Astrocyte of the cerebellum (primary cell): ENCODE measurements around the gene PSEN1.
A peak's percentile ranks its signal among the peaks of the same experiment; 100 is the strongest.

Source experiments
- DNase-seq: peaks from one replicate; pipeline ENCODE4 v3.0.0-alpha.2; 2011; ENCODE audit warnings: low read depth
- H3K4me3 ChIP-seq: 2 replicates; pipeline ENCODE4 v1.5.1; 2011; ENCODE audit warnings: mild to moderate bottlenecking, low read depth, low read length, moderate library complexity
- CTCF ChIP-seq: IDR thresholded peaks from 2 replicates; pipeline ENCODE4 v1.5.1; 2012; ENCODE audit warnings: low read length, low read depth, moderate library complexity, mild to moderate bottlenecking; ENCODE audit errors: missing control alignments
- in situ Hi-C: cut with HindIII; loops from 2 replicates; pipeline ENCODE4 v1.10.0; 2017; ENCODE audit warnings: low sequenced_read_pairs

The PSEN1 gene

GRCh38 chr14:73232984-73233383, 96.7 kb downstream of the PSEN1 start:
- in situ Hi-C loops, result no loop called here
- H3K4me3 ChIP-seq, result no peak overlapping the region
- peak; percentile 4 for TF ChIP-seq CTCF
- no peak for DNase-seq

GRCh38 chr14:73233564-73233963, 97.3 kb downstream of the PSEN1 start:
- in situ Hi-C loops, result no loop called here
- H3K4me3 ChIP-seq, result no peak overlapping the region
- DNase-seq, result no peak
- TF ChIP-seq CTCF, result no peak

GRCh38 chr14:73234029-73234428, 97.7 kb downstream of the PSEN1 start:
- in situ Hi-C loops, result no loop called here
- no peak for DNase-seq
- no peak overlapping the region for H3K4me3 ChIP-seq
- no peak for TF ChIP-seq CTCF

GRCh38 chr14:73234586-73235394, 98.5 kb downstream of the PSEN1 start:
- no peak for TF ChIP-seq CTCF
- in situ Hi-C loops, result no loop called here
- H3K4me3 ChIP-seq, result no peak overlapping the region
- no peak for DNase-seq

- in situ Hi-C loops, result no loop called here
- no peak for DNase-seq
- H3K4me3 ChIP-seq, result no peak overlapping the region
- TF ChIP-seq CTCF, result no peak
These were observed 99.3 kb downstream of the PSEN1 start for GRCh38 chr14:73235531-73236155.

GRCh38 chr14:73236157-73236556, 99.8 kb downstream of the PSEN1 start:
- no peak overlapping the region for H3K4me3 ChIP-seq
- no peak for TF ChIP-seq CTCF
- in situ Hi-C loops, result no loop called here
- no peak for DNase-seq
